ENCODE measurements around the gene CR1. TPM values are rescaled to one million over a fixed set of nuclear protein-coding genes. Genes with fewer than 3 reads are reported as not detected.
A peak's percentile ranks its signal among the peaks of the same experiment; 100 is the strongest.
"Not testable (repeated sequence)": the region's sequence is repeated elsewhere in the genome, so short reads cannot be mapped to it uniquely, and the experiment has no call there.

Gene CR1
- total and polyA plus RNA-seq, 3 donors from 2014 or later = 0.47 to 3.1 (median 1.4) TPM

DNA sequence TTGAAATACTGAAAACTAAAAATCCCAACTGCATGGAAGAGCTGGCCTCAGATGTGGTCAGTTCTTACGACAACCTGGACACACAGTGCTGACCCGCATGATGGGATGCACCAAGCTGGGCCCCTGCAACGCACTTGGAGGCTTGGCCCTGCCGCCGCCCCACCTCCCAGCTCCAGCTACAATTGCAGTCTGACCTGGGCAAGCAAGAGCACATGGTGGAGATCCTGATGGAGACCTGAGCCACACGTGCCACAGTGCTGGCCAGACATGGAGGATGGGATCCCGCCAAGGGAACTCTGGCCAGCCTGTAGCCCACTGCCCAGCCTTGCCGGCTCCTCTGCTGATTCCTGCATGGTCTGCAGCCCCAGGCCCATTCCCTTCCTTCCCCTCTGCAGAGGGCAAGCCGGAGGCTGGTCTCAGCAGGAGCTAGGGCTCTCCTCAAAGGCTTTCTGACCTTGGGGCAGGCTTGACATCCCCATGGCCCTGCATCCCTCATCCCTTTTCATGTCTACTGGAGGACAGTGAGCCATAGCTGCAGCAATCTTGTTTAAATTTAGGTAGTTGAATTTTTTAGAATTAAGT is 163.0 kb downstream of the CR1 start:
- TF ChIP-seq, protein P1, sequence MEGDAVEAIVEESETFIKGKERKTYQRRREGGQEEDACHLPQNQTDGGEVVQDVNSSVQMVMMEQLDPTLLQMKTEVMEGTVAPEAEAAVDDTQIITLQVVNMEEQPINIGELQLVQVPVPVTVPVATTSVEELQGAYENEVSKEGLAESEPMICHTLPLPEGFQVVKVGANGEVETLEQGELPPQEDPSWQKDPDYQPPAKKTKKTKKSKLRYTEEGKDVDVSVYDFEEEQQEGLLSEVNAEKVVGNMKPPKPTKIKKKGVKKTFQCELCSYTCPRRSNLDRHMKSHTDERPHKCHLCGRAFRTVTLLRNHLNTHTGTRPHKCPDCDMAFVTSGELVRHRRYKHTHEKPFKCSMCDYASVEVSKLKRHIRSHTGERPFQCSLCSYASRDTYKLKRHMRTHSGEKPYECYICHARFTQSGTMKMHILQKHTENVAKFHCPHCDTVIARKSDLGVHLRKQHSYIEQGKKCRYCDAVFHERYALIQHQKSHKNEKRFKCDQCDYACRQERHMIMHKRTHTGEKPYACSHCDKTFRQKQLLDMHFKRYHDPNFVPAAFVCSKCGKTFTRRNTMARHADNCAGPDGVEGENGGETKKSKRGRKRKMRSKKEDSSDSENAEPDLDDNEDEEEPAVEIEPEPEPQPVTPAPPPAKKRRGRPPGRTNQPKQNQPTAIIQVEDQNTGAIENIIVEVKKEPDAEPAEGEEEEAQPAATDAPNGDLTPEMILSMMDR (IDR thresholded peaks at IDR 0.05) = no peak
- TF ChIP-seq POLR2A (IDR thresholded peaks at IDR 0.05) = no peak
- no peaks in the 10 kb centered on the region for H3K36me3 ChIP-seq (ENCODE audit: low read depth, missing control alignments)
- WGBS, 2 donors = 88 to 90% methylated on average over 5 to 9 of the region's 9 CpGs
- DNase-seq = no peak
- H3K4me1 ChIP-seq = no peaks in the 10 kb centered on the region
- no peaks in the 10 kb centered on the region for H3K9me3 ChIP-seq
- H3K27me3 ChIP-seq = no peaks in the 10 kb centered on the region
- no peak overlapping the region for H3K4me3 ChIP-seq
- intact Hi-C loops (cut with DNase I; ENCODE audit: low total_unique reads) = no loop called here
- no peak overlapping the region for H3K27ac ChIP-seq

DNA sequence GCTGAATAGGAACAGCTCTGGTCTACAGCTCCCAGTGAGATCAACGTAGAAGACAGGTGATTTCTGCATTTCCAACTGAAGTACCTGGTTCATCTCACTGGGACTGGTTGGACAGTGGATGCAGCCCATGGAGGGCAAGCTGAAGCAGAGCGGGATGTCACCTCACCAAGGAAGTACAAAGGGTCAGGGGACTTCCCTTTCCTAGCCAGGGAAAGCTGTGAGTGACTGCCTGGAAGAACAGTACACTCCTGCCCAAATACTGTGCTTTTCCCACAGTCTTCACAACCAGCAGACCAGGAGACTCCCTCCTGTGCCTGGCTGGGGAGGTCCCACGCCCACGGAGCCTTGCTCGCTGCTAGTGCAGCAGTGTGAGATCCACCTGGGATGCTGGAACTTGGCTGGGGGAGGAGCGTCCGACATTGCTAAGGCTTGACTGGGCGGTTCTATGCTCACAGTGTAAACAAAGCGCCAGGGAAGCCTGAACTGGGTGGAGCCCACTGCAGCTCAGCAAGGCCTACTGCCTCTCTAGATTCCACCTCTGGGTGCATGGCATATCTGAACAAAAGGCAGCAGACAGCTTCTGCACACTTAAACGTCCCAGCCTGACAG is 163.7 kb downstream of the CR1 start:
- no peaks in the 10 kb centered on the region for H3K27me3 ChIP-seq
- H3K4me3 ChIP-seq = no peak overlapping the region
- 56 to 71% methylated on average over 7 to 10 of the region's 10 CpGs for WGBS, 2 donors
- intact Hi-C loops (cut with DNase I; ENCODE audit: low total_unique reads) = no loop called here
- no peaks in the 10 kb centered on the region for H3K9me3 ChIP-seq
- H3K27ac ChIP-seq = no peak overlapping the region
- no peaks in the 10 kb centered on the region for H3K36me3 ChIP-seq (ENCODE audit: low read depth, missing control alignments)
- H3K4me1 ChIP-seq = no peaks in the 10 kb centered on the region
- DNase-seq = no peak
- TF ChIP-seq, protein P1 (IDR thresholded peaks at IDR 0.05) = no peak
- TF ChIP-seq POLR2A (IDR thresholded peaks at IDR 0.05) = no peak

DNA sequence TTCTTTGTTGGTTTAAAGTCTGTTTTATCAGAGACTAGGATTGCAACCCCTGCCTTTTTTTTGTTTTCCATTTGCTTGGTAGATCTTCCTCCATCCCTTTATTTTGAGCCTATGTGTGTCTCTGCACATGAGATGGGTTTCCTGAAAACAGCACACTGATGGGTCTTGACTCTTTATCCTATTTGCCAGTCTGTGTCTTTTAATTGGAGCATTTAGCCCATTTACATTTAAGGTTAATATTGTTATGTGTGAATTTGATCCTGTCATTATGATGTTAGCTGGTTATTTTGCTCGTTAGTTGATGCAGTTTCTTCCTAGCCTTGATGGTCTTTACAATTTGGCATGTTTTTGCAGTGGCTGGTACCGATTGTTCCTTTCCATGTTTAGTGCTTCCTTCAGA is 165.5 kb downstream of the CR1 start:
- H3K36me3 ChIP-seq (ENCODE audit: low read depth, missing control alignments); H3K27me3 ChIP-seq; H3K4me3 ChIP-seq; H3K4me1 ChIP-seq; H3K27ac ChIP-seq; intact Hi-C loops (cut with DNase I; ENCODE audit: low total_unique reads); DNase-seq; H3K9me3 ChIP-seq: not testable (repeated sequence)
- 78 to 100% methylated on average over 2 of the region's 2 CpGs for WGBS, 2 donors

DNA sequence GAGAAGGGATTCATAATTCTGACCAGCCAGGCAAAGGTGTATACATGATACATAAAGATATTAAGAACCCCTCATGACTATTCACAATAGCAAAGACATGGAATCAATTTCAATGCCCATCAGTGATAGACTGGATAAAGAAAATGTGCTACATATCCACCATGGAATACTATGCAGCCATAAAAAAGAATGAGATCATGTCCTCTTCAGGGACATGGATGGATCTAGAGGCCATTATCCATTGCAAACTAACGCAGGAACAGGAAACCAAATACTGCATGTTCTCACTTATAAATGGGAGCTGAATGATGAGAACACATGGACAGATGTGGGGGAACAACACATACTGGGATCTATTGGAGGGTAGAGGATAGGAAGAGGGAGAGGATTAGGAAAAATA is 170.4 kb downstream of the CR1 start:
- 84 to 100% methylated on average over 1 of the region's 1 CpG for WGBS, 2 donors
- Histone ChIP-seq H3K36me3 (ENCODE audit: low read depth, missing control alignments) (no peaks in the 10 kb centered on the region), H3K9me3 (no peaks in the 10 kb centered on the region), H3K27me3 (no peaks in the 10 kb centered on the region), H3K27ac (no peak overlapping the region), H3K4me3 (no peak overlapping the region), H3K4me1 (no peaks in the 10 kb centered on the region)
- TF ChIP-seq, protein P1 (IDR thresholded peaks at IDR 0.05) = no peak
- TF ChIP-seq POLR2A (IDR thresholded peaks at IDR 0.05) = no peak
- DNase-seq = no peak
- intact Hi-C loops (cut with DNase I; ENCODE audit: low total_unique reads) = no loop called here

DNA sequence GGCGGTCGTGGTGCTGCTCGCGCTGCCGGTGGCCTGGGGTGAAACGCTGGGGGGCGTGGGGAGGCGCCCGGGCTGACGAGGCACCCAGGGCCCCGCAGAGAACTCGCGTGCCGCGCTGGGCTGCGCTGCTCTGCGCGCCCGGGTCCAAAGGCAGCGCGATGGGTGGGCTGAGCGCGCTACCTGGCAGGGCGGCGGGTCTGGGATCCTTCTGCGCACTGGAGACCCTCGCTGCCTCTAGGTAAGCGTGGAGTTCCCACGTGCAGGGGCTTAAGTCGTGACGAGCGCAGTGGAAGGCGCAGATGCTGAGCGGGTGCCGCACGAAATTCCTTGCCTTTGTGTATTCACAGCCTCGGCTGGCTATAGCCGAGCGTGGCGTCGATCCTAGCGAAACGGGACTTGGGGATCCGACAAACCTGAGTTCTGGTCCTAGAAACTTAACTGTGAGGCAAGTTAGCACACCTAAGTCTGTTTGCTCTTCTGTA is 173.6 kb downstream of the CR1 start:
- no peak overlapping the region for H3K27ac ChIP-seq
- 3 to 13% methylated on average over 9 to 44 of the region's 44 CpGs for WGBS, 2 donors
- no peak for DNase-seq
- peak overlapping the region in 1 of 2 donors; percentile 24 for H3K4me3 ChIP-seq
- H3K27me3 ChIP-seq = no peaks in the 10 kb centered on the region
- no peaks in the 10 kb centered on the region for H3K4me1 ChIP-seq
- no peaks in the 10 kb centered on the region for H3K9me3 ChIP-seq
- intact Hi-C loops (cut with DNase I; ENCODE audit: low total_unique reads) = no loop called here
- no peaks in the 10 kb centered on the region for H3K36me3 ChIP-seq (ENCODE audit: low read depth, missing control alignments)
- TF ChIP-seq, protein P1 (IDR thresholded peaks at IDR 0.05) = no peak
- TF ChIP-seq POLR2A (IDR thresholded peaks at IDR 0.05) = no peak

All from testis (tissue), 3 donors.